Panc1 (cell line): ENCODE data around the gene APP.

Experiments
- POLR2AphosphoS5 ChIP-seq: IDR thresholded peaks from 2 replicates; pipeline ENCODE4 v1.6.1; 2012; ENCODE audit warnings: mild to moderate bottlenecking, low read depth, low read length, moderate library complexity
- TCF7L2 ChIP-seq: IDR thresholded peaks from 2 replicates; pipeline ENCODE4 v1.6.1; 2011; ENCODE audit warnings: mild to moderate bottlenecking, low read depth, low read length, inconsistent platforms

GRCh38 chr21:26162081-26162480 is 8.5 kb downstream of the APP start:
- TF ChIP-seq POLR2AphosphoS5 = no peak
- no peak for TF ChIP-seq TCF7L2
